ENCODE results near the gene ZNRF2. TPM values are rescaled to one million over a fixed set of nuclear protein-coding genes. Genes with fewer than 3 reads are reported as not detected.

Gene ZNRF2
- polyA plus RNA-seq, 1 donor (not counting 4 experiments of a cell fraction or from before 2014, with no cell fraction given), result 7.0 TPM

DNA sequence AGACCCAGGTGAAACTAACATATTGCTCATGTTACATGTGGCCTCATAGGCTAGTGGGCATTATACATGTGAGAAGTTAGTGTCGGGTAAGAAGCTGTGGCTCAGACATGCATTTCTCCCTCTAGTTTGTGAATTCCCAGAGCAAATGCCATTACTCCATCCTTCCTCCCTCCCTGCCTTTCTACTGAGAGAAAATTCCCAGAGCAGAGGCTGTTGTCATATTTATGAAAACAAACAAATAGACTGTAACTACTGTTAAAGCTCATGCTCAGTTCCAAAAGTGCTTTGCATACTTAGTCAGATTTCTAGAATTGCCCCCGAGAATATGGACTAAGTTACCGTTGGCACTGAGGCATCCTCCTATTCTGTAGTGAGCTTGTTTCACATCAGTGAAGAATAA, 29.0 kb downstream of the ZNRF2 start:
- dilution Hi-C loops (cut with MboI; ENCODE audit: extremely low pct_ligation_motif_present, low sequenced_read_pairs), result no loop called here
- Histone ChIP-seq H3K27ac (ENCODE audit: control insufficient read depth, insufficient read depth, low read length) (no peak overlapping the region), H3K9ac (ENCODE audit: control insufficient read depth, extremely low read depth, insufficient read depth, low read length) (no peak overlapping the region), H3K4me2 (ENCODE audit: control insufficient read depth, extremely low read depth, insufficient read depth, low read depth, low read length) (no peak overlapping the region), H3K27me3 (ENCODE audit: control insufficient read depth, extremely low read depth, insufficient read depth, low read length) (no peaks in the 10 kb centered on the region), H3K9me1 (ENCODE audit: control insufficient read depth, extremely low read depth, insufficient read depth, low read length) (no peaks in the 10 kb centered on the region), H3K9me3 (ENCODE audit: control insufficient read depth, low read depth, low read length) (no peaks in the 10 kb centered on the region), H3K79me2 (ENCODE audit: control insufficient read depth, insufficient read depth, low read length) (peaks cover 64% of the 10 kb centered on the region), H3K4me1 (ENCODE audit: control insufficient read depth, extremely low read depth, insufficient read depth, low read length) (peaks cover 39% of the 10 kb centered on the region), H2AFZ (ENCODE audit: control insufficient read depth, low read length) (no peak overlapping the region), H4K20me1 (ENCODE audit: control insufficient read depth, extremely low read depth, insufficient read depth, low read length) (no peaks in the 10 kb centered on the region), H3K36me3 (ENCODE audit: control insufficient read depth in 2 of 2, extremely low read depth in 1 of 2, insufficient read depth in 2 of 2, low read length in 2 of 2) (no peaks in the 10 kb centered on the region), H3K4me3 (ENCODE audit: control insufficient read depth in 2 of 3, extremely low read depth in 1 of 3, insufficient read depth in 2 of 3, low read depth in 1 of 3, low read length in 3 of 3) (no peak overlapping the region)
- TF ChIP-seq, protein P1, sequence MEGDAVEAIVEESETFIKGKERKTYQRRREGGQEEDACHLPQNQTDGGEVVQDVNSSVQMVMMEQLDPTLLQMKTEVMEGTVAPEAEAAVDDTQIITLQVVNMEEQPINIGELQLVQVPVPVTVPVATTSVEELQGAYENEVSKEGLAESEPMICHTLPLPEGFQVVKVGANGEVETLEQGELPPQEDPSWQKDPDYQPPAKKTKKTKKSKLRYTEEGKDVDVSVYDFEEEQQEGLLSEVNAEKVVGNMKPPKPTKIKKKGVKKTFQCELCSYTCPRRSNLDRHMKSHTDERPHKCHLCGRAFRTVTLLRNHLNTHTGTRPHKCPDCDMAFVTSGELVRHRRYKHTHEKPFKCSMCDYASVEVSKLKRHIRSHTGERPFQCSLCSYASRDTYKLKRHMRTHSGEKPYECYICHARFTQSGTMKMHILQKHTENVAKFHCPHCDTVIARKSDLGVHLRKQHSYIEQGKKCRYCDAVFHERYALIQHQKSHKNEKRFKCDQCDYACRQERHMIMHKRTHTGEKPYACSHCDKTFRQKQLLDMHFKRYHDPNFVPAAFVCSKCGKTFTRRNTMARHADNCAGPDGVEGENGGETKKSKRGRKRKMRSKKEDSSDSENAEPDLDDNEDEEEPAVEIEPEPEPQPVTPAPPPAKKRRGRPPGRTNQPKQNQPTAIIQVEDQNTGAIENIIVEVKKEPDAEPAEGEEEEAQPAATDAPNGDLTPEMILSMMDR (optimal IDR thresholded peaks at IDR 0.05 in 1 of 3, IDR thresholded peaks at IDR 0.05 in 1 of 3, conservative IDR thresholded peaks at IDR 0.05 in 1 of 3; ENCODE audit: extremely low read depth in 1 of 3, insufficient read depth in 2 of 3, low read length in 3 of 3), result no peak
- TF ChIP-seq EZH2 (IDR thresholded peaks at IDR 0.05; ENCODE audit: low read length), result no peak
- DNase-seq (ENCODE audit: low read depth, low spot score) (no peak), FAIRE-seq (no peak)

DNA sequence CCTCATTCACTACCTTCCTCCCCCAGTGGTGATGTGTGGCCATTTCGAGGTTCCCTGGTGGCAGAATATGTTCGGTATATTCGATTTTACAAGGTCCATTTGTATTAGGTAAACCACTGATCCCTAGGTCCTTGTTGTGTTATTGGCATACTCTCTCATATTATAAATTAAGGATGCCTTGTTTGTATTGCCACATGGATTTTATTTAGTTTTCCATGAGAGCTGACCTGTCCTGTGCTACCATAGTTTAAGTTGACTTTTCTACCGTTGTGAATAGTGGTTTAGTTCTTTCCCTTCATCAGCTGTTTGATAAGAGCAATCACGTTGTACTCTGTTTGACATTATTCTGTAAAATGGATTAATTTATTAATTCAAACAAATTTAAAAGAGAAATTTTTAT, 29.4 kb downstream of the ZNRF2 start:
- peaks cover 38% of the 10 kb centered on the region for H3K4me1 ChIP-seq (ENCODE audit: control insufficient read depth, extremely low read depth, insufficient read depth, low read length)
- no peak overlapping the region for H2AFZ ChIP-seq (ENCODE audit: control insufficient read depth, low read length)
- H3K9me1 ChIP-seq (ENCODE audit: control insufficient read depth, extremely low read depth, insufficient read depth, low read length), result no peaks in the 10 kb centered on the region
- H3K27ac ChIP-seq (ENCODE audit: control insufficient read depth, insufficient read depth, low read length), result no peak overlapping the region
- no peak overlapping the region for H3K4me3 ChIP-seq (ENCODE audit: control insufficient read depth in 2 of 3, extremely low read depth in 1 of 3, insufficient read depth in 2 of 3, low read depth in 1 of 3, low read length in 3 of 3)
- no peak for TF ChIP-seq EZH2 (IDR thresholded peaks at IDR 0.05; ENCODE audit: low read length)
- TF ChIP-seq, protein P1 (optimal IDR thresholded peaks at IDR 0.05 in 1 of 3, IDR thresholded peaks at IDR 0.05 in 1 of 3, conservative IDR thresholded peaks at IDR 0.05 in 1 of 3; ENCODE audit: extremely low read depth in 1 of 3, insufficient read depth in 2 of 3, low read length in 3 of 3), result no peak
- H3K9ac ChIP-seq (ENCODE audit: control insufficient read depth, extremely low read depth, insufficient read depth, low read length), result no peak overlapping the region
- H4K20me1 ChIP-seq (ENCODE audit: control insufficient read depth, extremely low read depth, insufficient read depth, low read length), result no peaks in the 10 kb centered on the region
- dilution Hi-C loops (cut with MboI; ENCODE audit: extremely low pct_ligation_motif_present, low sequenced_read_pairs), result no loop called here
- no peak overlapping the region for H3K4me2 ChIP-seq (ENCODE audit: control insufficient read depth, extremely low read depth, insufficient read depth, low read depth, low read length)
- no peaks in the 10 kb centered on the region for H3K9me3 ChIP-seq (ENCODE audit: control insufficient read depth, low read depth, low read length)
- H3K27me3 ChIP-seq (ENCODE audit: control insufficient read depth, extremely low read depth, insufficient read depth, low read length), result no peaks in the 10 kb centered on the region
- DNase-seq (ENCODE audit: low read depth, low spot score), result no peak
- H3K36me3 ChIP-seq (ENCODE audit: control insufficient read depth in 2 of 2, extremely low read depth in 1 of 2, insufficient read depth in 2 of 2, low read length in 2 of 2), result no peaks in the 10 kb centered on the region
- no peak for FAIRE-seq
- peaks cover 62% of the 10 kb centered on the region for H3K79me2 ChIP-seq (ENCODE audit: control insufficient read depth, insufficient read depth, low read length)
